ENCODE results near the gene HNRNPA2B1.

DNA sequence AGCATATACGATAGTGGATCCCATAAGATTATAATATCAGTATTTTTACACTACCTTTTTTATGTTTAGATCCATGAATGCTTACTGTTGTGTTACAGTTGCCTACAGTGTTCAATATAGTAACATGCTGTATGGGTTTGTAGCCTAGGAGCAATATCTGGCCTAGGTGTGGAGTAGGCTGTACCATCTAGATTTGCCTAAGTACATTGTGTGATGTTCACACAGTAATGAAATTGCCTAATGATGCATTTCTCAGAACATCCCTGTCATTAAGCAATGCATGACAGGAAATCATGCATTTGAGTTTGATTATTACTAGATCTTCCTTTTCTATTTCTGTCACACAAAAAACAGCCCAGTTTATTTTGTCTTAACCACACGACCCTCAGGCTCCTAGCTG lies 15.5 kb upstream of the HNRNPA2B1 start:
- TF ChIP-seq GATA2 (IDR thresholded peaks at IDR 0.05; ENCODE audit: low read depth, low read length) (no peak), GATA3 (IDR thresholded peaks at IDR 0.05; ENCODE audit: low read depth, low read length) (no peak)

All from SH-SY5Y (cell line).